Thyroid gland (tissue), 4 donors: ENCODE data around the gene DNAH17. TPM values are rescaled to one million over a fixed set of nuclear protein-coding genes. Genes with fewer than 3 reads are reported as not detected.

ENCODE experiments used
- DNase-seq, 2 donors: peaks; one replicate each; pipeline ENCODE4 v3.0.0-alpha.2; 2019
- H3K27ac ChIP-seq, 3 donors: fragments of 200-600 bp; sonication (generic); 1 replicate in 2 of 3; 2 replicates in 1 of 3; pipeline ENCODE4 v1.5.1; 2016 to 2019; ENCODE audit warnings: mild to moderate bottlenecking in 1 of 3, moderate library complexity in 1 of 3
- H3K27me3 ChIP-seq: fragments of 200-600 bp; sonication (generic); one replicate; pipeline ENCODE4 v1.5.1; 2019
- H3K36me3 ChIP-seq, 2 donors: fragments of 200-600 bp; sonication (generic); one replicate each; pipeline ENCODE4 v1.5.1; 2016 to 2019
- H3K4me1 ChIP-seq, 2 donors: fragments of 200-600 bp; sonication (generic); one replicate each; pipeline ENCODE4 v1.5.1; 2017 to 2019
- H3K4me3 ChIP-seq, 3 donors: fragments of 200-600 bp; sonication (generic); replicated peaks in 1 of 3; 1 replicate in 2 of 3; 2 replicates in 1 of 3; pipeline ENCODE4 v1.5.1; 2016; ENCODE audit warnings: mild to moderate bottlenecking in 1 of 3
- H3K9me3 ChIP-seq: fragments of 200-600 bp; sonication (generic); one replicate; pipeline ENCODE4 v1.5.1; 2017
- POLR2A ChIP-seq, 2 donors: fragments of 450-650 bp; IDR thresholded peaks; one replicate each; pipeline ENCODE4 v1.6.1; 2017; ENCODE audit warnings: antibody characterized with exemption in 2 of 2, mild to moderate bottlenecking in 2 of 2, moderate library complexity in 1 of 2
- WGBS, 2 donors: methylation state at CpG; one replicate each; pipeline ENCODE4 v1.1.5; 2017; 5-methylcytosine and 5-hydroxymethylcytosine counted together
- intact Hi-C: fragments of 100-400 bp; cut with DNase I; formaldehyde crosslinking; loops from one replicate; pipeline ENCODE4 v1.15.1; 2023
- total RNA-seq, 4 donors: library from RNA; depleted of rRNA; stranded (reverse); fragments of >200 nt; gene quantifications; one replicate each; pipeline ENCODE4 v1.2.3, GENCODE V29; 2016
- TF ChIP-seq, protein P1 (sequence below), 6 experiments: fragments of 200-600 bp in 3 of 6; fragments of 450-650 bp in 3 of 6; sonication (generic) in 3 of 6; IDR thresholded peaks; one replicate each; pipeline ENCODE4 v1.5.1; 2016 to 2019; ENCODE audit warnings: antibody characterized with exemption in 6 of 6, mild to moderate bottlenecking in 2 of 6, inconsistent platforms in 1 of 6, moderate library complexity in 1 of 6

The DNAH17 gene
- total RNA-seq, 4 donors from 2014 or later = 0.21 to 0.67 (median 0.32) TPM

- H3K4me3 ChIP-seq = no peak overlapping the region
- H3K27ac ChIP-seq = no peak overlapping the region
- H3K9me3 ChIP-seq = no peaks in the 10 kb centered on the region
- H3K4me1 ChIP-seq = no peaks in the 10 kb centered on the region
- TF ChIP-seq, protein P1, sequence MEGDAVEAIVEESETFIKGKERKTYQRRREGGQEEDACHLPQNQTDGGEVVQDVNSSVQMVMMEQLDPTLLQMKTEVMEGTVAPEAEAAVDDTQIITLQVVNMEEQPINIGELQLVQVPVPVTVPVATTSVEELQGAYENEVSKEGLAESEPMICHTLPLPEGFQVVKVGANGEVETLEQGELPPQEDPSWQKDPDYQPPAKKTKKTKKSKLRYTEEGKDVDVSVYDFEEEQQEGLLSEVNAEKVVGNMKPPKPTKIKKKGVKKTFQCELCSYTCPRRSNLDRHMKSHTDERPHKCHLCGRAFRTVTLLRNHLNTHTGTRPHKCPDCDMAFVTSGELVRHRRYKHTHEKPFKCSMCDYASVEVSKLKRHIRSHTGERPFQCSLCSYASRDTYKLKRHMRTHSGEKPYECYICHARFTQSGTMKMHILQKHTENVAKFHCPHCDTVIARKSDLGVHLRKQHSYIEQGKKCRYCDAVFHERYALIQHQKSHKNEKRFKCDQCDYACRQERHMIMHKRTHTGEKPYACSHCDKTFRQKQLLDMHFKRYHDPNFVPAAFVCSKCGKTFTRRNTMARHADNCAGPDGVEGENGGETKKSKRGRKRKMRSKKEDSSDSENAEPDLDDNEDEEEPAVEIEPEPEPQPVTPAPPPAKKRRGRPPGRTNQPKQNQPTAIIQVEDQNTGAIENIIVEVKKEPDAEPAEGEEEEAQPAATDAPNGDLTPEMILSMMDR (IDR thresholded peaks at IDR 0.05) = no peak
- TF ChIP-seq POLR2A (IDR thresholded peaks at IDR 0.05) = no peak
- DNase-seq = no peak
- no peaks in the 10 kb centered on the region for H3K27me3 ChIP-seq
- WGBS, 2 donors = 84 to 93% methylated on average over 13 of the region's 13 CpGs
- intact Hi-C loops = no loop called here
- H3K36me3 ChIP-seq = no peaks in the 10 kb centered on the region
These were observed 12.7 kb upstream of the DNAH17 start for GRCh38 chr17:78589885-78590284.

GRCh38 chr17:78589031-78589675 is 12.0 kb upstream of the DNAH17 start:
- H3K4me1 ChIP-seq = no peaks in the 10 kb centered on the region
- H3K4me3 ChIP-seq = no peak overlapping the region
- no peak for TF ChIP-seq POLR2A (IDR thresholded peaks at IDR 0.05)
- TF ChIP-seq, protein P1 (IDR thresholded peaks at IDR 0.05) = no peak
- H3K36me3 ChIP-seq = no peaks in the 10 kb centered on the region
- no peak for DNase-seq
- 92 to 96% methylated on average over 17 to 18 of the region's 18 CpGs for WGBS, 2 donors
- no peak overlapping the region for H3K27ac ChIP-seq
- no peaks in the 10 kb centered on the region for H3K9me3 ChIP-seq
- no peaks in the 10 kb centered on the region for H3K27me3 ChIP-seq
- intact Hi-C loops = no loop called here

DNA sequence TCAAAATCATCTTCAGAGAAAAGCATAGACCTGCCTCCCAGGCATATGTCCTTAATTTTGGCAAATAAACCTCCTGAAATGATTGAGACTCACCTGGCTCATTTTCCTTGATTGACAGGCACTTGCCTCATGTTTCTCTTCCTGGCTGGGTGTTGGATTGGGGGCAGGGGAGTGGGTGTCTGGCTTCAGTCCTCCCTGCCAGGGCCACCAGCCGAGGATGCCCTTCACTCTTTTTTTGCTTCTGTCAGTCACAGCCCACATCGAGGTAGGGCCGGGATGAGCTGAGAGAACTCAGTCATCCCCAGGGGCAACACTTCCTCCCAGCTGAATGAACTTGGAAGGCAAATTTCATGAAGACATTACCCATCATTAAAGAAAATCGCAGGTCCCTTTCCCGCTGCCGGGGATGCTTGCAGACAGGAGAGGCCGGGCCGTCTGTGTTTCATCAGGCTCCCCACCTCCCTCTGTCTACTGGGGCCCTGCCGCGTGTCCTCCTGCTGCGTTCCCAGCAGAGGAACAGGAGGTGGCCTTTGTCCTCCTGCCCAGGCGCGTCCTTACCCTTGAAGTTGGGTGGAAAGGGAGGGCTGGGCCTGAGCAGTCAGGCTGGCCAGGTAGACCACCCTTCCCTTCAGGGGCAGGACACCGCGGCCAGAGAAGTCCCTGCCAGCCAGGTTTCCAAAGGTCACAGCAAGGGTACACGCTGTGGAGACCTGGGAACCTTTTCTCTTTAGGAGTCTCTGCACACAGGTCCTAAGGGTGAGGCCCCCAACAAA is 11.2 kb upstream of the DNAH17 start:
- H3K27ac ChIP-seq = no peak overlapping the region
- H3K4me3 ChIP-seq = no peak overlapping the region
- intact Hi-C loops = no loop called here
- no peaks in the 10 kb centered on the region for H3K27me3 ChIP-seq
- no peaks in the 10 kb centered on the region for H3K36me3 ChIP-seq
- DNase-seq = no peak
- 67 to 89% methylated on average over 10 to 16 of the region's 16 CpGs for WGBS, 2 donors
- H3K9me3 ChIP-seq = no peaks in the 10 kb centered on the region
- no peaks in the 10 kb centered on the region for H3K4me1 ChIP-seq
- TF ChIP-seq, protein P1 (IDR thresholded peaks at IDR 0.05) = no peak
- no peak for TF ChIP-seq POLR2A (IDR thresholded peaks at IDR 0.05)

DNA sequence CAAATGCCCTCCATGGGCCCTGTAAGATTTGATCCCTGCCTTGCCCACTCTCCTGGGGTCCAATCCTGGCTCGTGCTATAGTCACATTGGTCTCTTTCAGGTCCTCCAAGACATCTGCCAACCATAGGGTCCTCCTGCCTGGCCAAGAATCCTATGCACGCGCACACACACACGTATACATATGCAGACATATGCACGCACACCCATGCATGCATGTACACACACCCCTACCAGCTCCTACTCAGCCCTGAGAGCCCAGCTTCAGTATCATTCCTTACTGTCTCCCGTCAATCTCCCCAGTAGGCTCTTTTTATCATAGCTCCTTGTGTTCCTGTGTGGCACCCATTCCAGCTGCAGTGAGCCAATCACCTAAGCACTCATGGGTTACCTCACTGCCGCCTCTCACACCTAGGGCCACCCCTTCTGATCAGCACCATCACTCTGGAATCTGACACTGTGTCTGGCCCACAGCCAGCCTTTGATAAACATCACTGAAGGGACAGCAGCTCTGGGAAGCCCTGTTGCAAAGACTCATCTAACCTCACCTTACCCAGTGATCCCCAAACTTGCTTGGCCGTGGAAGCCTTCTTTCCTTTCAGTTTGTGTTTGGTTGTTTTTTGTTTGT is 7.9 kb upstream of the DNAH17 start:
- no peaks in the 10 kb centered on the region for H3K4me1 ChIP-seq
- 96 to 99% methylated on average over 8 of the region's 8 CpGs for WGBS, 2 donors

More for the DNA sequence above, 7.9 kb upstream of the DNAH17 start:
- H3K9me3 ChIP-seq = no peaks in the 10 kb centered on the region
- no peaks in the 10 kb centered on the region for H3K36me3 ChIP-seq
- TF ChIP-seq POLR2A (IDR thresholded peaks at IDR 0.05) = no peak
- TF ChIP-seq, protein P1 (IDR thresholded peaks at IDR 0.05) = no peak
- H3K27ac ChIP-seq = no peak overlapping the region
- H3K4me3 ChIP-seq = no peak overlapping the region
- intact Hi-C loops = no loop called here
- H3K27me3 ChIP-seq = no peaks in the 10 kb centered on the region
- no peak for DNase-seq
